Vagina (tissue), 2 donors: Measurements from ENCODE around the gene KRT33A. TPM values are rescaled to one million over a fixed set of nuclear protein-coding genes. Genes with fewer than 3 reads are reported as not detected.

ENCODE experiments used
- DNase-seq, 2 donors: peaks; one replicate each; pipeline ENCODE4 v3.0.0-alpha.2; 2017; ENCODE audit errors: extremely low spot score in 2 of 2
- H3K27ac ChIP-seq: fragments of 200-600 bp; sonication (generic); one replicate; pipeline ENCODE4 v1.5.1; 2019
- H3K27me3 ChIP-seq: fragments of 200-600 bp; sonication (generic); one replicate; pipeline ENCODE4 v1.5.1; 2019
- H3K36me3 ChIP-seq, 2 donors: fragments of 200-600 bp; sonication (generic); one replicate each; pipeline ENCODE4 v1.5.1; 2017 to 2019
- H3K4me1 ChIP-seq: fragments of 200-600 bp; sonication (generic); one replicate; pipeline ENCODE4 v1.5.1; 2019
- H3K4me3 ChIP-seq, 2 donors: fragments of 200-600 bp; sonication (generic); 1 replicate in 1 of 2; 2 replicates in 1 of 2; pipeline ENCODE4 v1.5.1; 2016 to 2019
- H3K9me3 ChIP-seq: fragments of 200-600 bp; sonication (generic); one replicate; pipeline ENCODE4 v1.5.1; 2019
- POLR2A ChIP-seq, 2 donors: fragments of 450-650 bp; IDR thresholded peaks; one replicate each; pipeline ENCODE4 v1.6.1; 2017; ENCODE audit warnings: antibody characterized with exemption in 2 of 2, mild to moderate bottlenecking in 2 of 2, moderate library complexity in 2 of 2
- POLR2AphosphoS5 ChIP-seq, 2 donors: sonication (generic); formaldehyde crosslinking; IDR thresholded peaks; one replicate each; pipeline ENCODE4 v1.9.0; 2017; ENCODE audit warnings: antibody characterized with exemption in 2 of 2, mild to moderate bottlenecking in 2 of 2, low read depth in 1 of 2; ENCODE audit not compliant: insufficient read depth in 1 of 2
- intact Hi-C: fragments of 100-400 bp; cut with DNase I; formaldehyde crosslinking; loops from one replicate; pipeline ENCODE4 v1.15.1; 2023
- total RNA-seq: library from RNA; depleted of rRNA; stranded (reverse); fragments of >200 nt; gene quantifications from one replicate; pipeline ENCODE4 v1.2.3, GENCODE V29; 2016
- TF ChIP-seq, protein P1 (sequence below), 3 experiments: fragments of 450-650 bp in 2 of 3; fragments of 200-600 bp in 1 of 3; sonication (generic) in 1 of 3; IDR thresholded peaks; one replicate each; pipeline ENCODE4 v1.5.1; 2017 to 2019; ENCODE audit warnings: antibody characterized with exemption in 3 of 3, mild to moderate bottlenecking in 2 of 3, moderate library complexity in 2 of 3

The KRT33A gene
- total RNA-seq, 1 donor from 2014 or later, result 1.5 TPM

DNA sequence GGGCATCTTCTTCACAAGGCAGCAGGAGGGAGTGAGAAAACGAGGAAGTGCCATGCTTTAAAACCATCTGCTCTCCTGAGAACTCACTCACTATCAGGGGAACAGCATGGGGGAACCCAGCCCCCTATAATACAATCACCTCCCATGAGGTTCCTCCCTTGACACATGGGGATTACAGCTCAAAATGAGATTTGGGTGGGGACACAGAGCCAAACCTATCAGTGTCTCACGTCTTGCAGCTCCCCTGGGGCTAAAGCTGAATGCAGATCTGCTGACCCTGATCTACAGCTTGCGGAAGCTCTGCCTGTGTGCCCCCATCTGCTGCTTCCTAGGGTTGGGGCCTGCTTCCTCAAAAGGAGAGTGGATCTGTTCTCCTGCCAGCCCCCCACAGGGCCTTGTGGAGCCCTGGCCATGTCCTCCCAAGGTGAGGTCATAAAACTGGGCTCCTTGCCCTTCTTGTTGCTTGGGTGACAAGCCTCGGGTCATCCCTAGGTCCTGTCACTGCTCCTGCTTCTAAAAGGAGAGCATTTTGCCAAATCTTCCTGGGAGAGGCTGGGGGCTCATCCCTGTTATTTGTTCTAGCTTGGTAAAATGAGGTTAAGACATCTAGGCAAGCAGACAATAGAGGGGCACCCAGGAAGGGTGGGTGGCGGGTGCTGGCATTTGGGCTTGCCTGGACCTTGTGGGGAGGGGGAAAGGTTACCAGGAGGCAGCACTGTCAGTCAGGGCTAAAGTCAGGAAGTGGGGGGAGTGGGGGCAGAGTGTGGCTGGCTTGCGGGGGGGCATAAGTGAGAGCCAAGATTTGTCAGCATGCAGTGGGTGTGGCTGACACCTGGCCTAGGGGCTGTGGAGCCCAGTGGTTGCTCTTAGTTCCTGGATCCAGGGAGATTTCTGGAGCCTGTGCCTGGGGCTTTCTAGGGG is 16.0 kb downstream of the KRT33A start:
- no peak overlapping the region for H3K4me3 ChIP-seq
- no peaks in the 10 kb centered on the region for H3K9me3 ChIP-seq
- intact Hi-C loops, result no loop called here
- H3K27me3 ChIP-seq, result no peaks in the 10 kb centered on the region
- peak in 1 of 2 donors; percentile 64 for DNase-seq
- H3K27ac ChIP-seq, result no peak overlapping the region
- TF ChIP-seq, protein P1, sequence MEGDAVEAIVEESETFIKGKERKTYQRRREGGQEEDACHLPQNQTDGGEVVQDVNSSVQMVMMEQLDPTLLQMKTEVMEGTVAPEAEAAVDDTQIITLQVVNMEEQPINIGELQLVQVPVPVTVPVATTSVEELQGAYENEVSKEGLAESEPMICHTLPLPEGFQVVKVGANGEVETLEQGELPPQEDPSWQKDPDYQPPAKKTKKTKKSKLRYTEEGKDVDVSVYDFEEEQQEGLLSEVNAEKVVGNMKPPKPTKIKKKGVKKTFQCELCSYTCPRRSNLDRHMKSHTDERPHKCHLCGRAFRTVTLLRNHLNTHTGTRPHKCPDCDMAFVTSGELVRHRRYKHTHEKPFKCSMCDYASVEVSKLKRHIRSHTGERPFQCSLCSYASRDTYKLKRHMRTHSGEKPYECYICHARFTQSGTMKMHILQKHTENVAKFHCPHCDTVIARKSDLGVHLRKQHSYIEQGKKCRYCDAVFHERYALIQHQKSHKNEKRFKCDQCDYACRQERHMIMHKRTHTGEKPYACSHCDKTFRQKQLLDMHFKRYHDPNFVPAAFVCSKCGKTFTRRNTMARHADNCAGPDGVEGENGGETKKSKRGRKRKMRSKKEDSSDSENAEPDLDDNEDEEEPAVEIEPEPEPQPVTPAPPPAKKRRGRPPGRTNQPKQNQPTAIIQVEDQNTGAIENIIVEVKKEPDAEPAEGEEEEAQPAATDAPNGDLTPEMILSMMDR (IDR thresholded peaks at IDR 0.05), result no peak
- TF ChIP-seq POLR2AphosphoS5 (IDR thresholded peaks at IDR 0.05; ENCODE audit: insufficient read depth in 1 of 2, low read depth in 1 of 2), result no peak
- TF ChIP-seq POLR2A (IDR thresholded peaks at IDR 0.05), result no peak
- peaks cover 25% of the 10 kb centered on the region for H3K4me1 ChIP-seq
- no peaks in the 10 kb centered on the region for H3K36me3 ChIP-seq

DNA sequence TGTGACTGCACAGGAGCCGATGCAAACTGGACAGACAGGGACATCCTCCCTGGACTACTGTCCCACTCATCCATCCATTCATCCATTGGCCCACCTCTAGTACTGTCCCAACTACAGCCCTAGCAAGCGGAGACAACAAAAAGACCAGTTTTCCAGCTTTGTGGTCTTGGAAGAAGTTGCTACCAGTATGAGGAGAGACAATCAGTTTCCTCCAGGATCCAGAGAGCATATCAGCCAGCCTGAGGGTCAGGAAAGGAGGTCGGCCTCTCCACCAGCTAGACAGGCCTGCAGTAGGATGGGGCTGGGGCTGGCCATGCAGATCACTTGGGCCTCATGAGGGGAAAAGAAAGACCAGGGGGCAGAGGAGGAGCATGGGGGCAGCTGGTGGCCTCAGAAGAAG is 16.8 kb downstream of the KRT33A start:
- Histone ChIP-seq H3K9me3 (no peaks in the 10 kb centered on the region), H3K4me1 (peaks cover 17% of the 10 kb centered on the region), H3K36me3 (no peaks in the 10 kb centered on the region), H3K27ac (no peak overlapping the region), H3K27me3 (no peaks in the 10 kb centered on the region), H3K4me3 (no peak overlapping the region)
- TF ChIP-seq, protein P1 (IDR thresholded peaks at IDR 0.05), result no peak
- no peak for TF ChIP-seq POLR2AphosphoS5 (IDR thresholded peaks at IDR 0.05; ENCODE audit: insufficient read depth in 1 of 2, low read depth in 1 of 2)
- TF ChIP-seq POLR2A (IDR thresholded peaks at IDR 0.05), result no peak
- DNase-seq, result no peak
- intact Hi-C loops, result no loop called here

DNA sequence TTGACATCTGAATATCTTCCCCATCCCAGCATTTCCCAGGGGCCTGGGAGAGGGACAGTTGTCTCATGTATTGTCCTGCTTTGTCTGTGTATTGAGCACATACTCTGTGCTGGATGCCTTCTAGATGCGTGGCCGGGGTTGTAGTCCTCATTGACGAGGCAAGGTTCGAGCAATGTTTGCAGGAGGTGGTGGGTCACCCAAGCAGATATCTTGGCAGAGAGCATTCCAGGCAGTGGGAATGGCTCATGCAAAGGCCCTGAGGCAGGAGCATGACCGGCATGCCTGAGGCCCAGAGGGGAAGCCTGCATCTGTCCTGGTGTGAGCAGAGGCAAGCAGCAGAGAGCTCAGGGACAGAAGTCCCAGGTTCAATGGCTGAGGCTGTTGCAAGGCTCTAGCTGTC is 17.5 kb downstream of the KRT33A start:
- Histone ChIP-seq H3K27me3 (no peaks in the 10 kb centered on the region), H3K36me3 (no peaks in the 10 kb centered on the region), H3K27ac (no peak overlapping the region), H3K4me3 (no peak overlapping the region), H3K9me3 (no peaks in the 10 kb centered on the region), H3K4me1 (peaks cover 15% of the 10 kb centered on the region)
- intact Hi-C loops, result no loop called here
- DNase-seq, result no peak
- TF ChIP-seq, protein P1 (IDR thresholded peaks at IDR 0.05), result no peak
- no peak for TF ChIP-seq POLR2A (IDR thresholded peaks at IDR 0.05)
- TF ChIP-seq POLR2AphosphoS5 (IDR thresholded peaks at IDR 0.05; ENCODE audit: insufficient read depth in 1 of 2, low read depth in 1 of 2), result no peak

DNA sequence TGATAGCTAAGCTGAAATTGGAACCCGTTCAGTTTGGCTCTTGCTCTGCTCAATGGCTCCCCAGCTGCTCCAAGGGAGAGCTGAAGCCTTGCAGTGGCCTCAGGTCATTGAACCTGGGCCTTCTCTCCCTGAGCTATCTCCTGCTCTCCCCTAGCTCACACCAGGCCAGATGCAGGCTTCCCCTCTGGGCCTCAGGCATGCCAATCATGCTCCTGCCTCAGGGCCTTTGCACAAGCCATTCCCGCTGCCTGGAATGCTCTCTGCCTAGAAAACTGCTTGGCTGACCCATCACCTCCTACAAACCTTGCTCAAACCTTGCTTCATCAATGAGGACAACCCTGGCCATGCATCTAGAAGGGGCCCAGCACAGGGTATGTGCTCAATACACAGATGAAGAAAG is 18.4 kb downstream of the KRT33A start:
- Histone ChIP-seq H3K27ac (no peak overlapping the region), H3K4me3 (no peak overlapping the region), H3K36me3 (no peaks in the 10 kb centered on the region), H3K4me1 (peaks cover 15% of the 10 kb centered on the region), H3K27me3 (no peaks in the 10 kb centered on the region), H3K9me3 (no peaks in the 10 kb centered on the region)
- TF ChIP-seq POLR2AphosphoS5 (IDR thresholded peaks at IDR 0.05; ENCODE audit: insufficient read depth in 1 of 2, low read depth in 1 of 2) (no peak), POLR2A (IDR thresholded peaks at IDR 0.05) (no peak)
- TF ChIP-seq, protein P1 (IDR thresholded peaks at IDR 0.05), result no peak
- DNase-seq, result peak in 1 of 2 donors; percentile 69
- intact Hi-C loops, result no loop called here

DNA sequence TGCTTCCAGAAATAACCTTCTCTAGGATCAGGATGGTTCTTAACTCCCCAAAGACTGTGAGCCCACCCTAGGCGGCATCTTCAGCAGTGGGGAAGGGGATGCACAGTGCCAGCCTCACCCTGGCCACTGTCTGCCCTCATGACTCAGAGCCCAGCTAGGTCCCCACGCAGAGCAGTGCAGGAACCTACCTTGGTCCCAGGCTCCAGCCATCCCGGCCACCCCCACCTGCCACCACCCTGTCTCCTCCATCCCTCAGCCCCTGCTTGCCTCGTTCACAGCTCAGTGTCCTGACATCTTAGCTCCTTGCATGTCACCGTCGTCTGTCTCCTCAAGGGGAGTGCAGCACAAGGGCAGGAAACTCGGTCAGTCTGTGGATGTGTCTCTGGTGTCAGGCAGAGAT is 19.0 kb downstream of the KRT33A start:
- intact Hi-C loops, result no loop called here
- no peaks in the 10 kb centered on the region for H3K36me3 ChIP-seq
- no peak for TF ChIP-seq POLR2A (IDR thresholded peaks at IDR 0.05)
- TF ChIP-seq, protein P1 (IDR thresholded peaks at IDR 0.05), result no peak
- no peak for TF ChIP-seq POLR2AphosphoS5 (IDR thresholded peaks at IDR 0.05; ENCODE audit: insufficient read depth in 1 of 2, low read depth in 1 of 2)
- DNase-seq, result peak in 1 of 2 donors; percentile 25
- H3K27me3 ChIP-seq, result no peaks in the 10 kb centered on the region
- H3K4me3 ChIP-seq, result no peak overlapping the region
- H3K9me3 ChIP-seq, result no peaks in the 10 kb centered on the region
- H3K4me1 ChIP-seq, result peaks cover 15% of the 10 kb centered on the region
- no peak overlapping the region for H3K27ac ChIP-seq
